Hematopoietic multipotent progenitor cell treated with erythropoietin and hydrocortisone succinate and interleukin-3 and kit ligand, for 4 days (in vitro differentiated cells): ENCODE measurements around the gene PLXNA2.

Source experiments
- DNase-seq: peaks from one replicate; pipeline ENCODE4 v3.0.0-alpha.2; 2015

PLXNA2 gene

GRCh38 chr1:207988326-207989165 lies 255.6 kb downstream of the PLXNA2 start:
- peak; percentile 22 for DNase-seq

DNA sequence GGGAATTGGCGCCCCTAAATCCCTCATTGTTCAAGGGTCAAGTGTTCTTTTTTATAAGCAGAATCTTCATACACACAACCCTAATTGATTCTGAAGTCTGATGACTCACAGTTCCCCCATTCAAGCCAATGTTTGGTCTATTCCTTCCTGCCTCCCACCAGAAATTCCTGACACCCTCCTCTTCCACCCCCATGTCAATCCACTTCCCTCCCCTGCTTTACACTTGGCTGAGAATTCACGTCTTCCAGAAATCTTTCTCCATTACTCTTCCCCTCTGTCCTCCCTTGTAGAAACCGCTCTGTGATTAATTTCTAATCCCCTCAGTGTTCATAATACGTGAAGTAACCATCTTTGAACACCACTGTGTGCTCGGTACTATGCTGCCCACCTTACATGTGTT lies 257.0 kb downstream of the PLXNA2 start:
- DNase-seq = no peak

- DNase-seq = no peak
These were observed 258.2 kb downstream of the PLXNA2 start for GRCh38 chr1:207985996-207986395.

- DNase-seq = no peak
These were observed 259.2 kb downstream of the PLXNA2 start for GRCh38 chr1:207984831-207985572.

DNA sequence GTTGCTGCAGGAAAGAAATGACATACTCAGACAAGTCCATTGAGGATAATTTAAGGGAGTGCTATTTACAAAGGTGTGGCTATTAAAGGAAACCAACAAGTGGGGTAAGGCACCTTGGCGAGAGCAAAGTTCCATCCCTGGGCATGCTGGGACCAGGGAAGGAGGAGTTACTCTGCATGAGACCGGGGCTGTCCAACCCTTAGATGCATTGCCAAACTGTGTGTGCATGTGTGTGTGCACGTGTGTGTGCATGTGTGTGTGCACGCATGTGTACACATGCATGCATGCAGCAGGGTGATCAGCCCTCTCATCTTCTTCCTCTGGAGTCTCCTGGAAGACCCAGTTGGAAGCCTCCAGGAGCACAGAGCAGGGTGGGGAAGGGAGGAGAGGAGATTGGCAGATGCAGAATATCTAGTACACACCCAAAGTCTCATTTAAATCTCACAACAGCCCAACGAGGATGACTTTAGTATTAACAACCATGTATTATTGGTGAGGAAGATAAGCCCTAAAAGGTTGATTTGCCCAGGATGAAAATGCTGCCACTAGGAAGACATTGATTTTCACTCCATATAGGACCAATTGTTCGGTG lies 261.0 kb downstream of the PLXNA2 start:
- no peak for DNase-seq

- DNase-seq = peak; percentile 64
These were observed 262.2 kb downstream of the PLXNA2 start for GRCh38 chr1:207981976-207982375.

DNA sequence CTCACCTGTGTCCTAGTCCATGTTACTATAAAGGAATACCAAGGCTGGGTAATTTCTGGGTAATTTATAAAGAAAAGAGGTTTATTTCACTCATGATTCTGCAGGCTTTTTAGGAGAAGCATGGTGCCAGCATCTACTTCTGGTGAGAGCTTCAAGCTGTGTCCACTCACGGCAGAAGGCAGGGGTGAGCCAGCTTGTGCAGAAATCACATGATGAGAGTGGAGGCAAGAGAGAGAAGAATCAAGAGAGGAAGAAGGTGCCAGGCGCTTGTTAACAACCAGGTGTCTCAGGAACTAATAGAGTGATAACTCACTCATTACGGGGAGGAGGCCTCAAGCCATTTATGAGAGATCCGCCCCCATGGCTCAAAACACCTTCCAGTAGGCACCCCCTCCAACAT lies 265.7 kb downstream of the PLXNA2 start:
- no peak for DNase-seq

- no peak for DNase-seq
These were observed 266.3 kb downstream of the PLXNA2 start for GRCh38 chr1:207977876-207978275.

GRCh38 chr1:207973898-207974568 lies 270.2 kb downstream of the PLXNA2 start:
- DNase-seq = peak; percentile 72

- no peak for DNase-seq
These were observed 271.8 kb downstream of the PLXNA2 start for GRCh38 chr1:207972337-207972736.
